Endothelial cell of umbilical vein (primary cell): ENCODE results near the gene CFAP43. TPM values are rescaled to one million over a fixed set of nuclear protein-coding genes. Genes with fewer than 3 reads are reported as not detected.

Experiments
- BruUV-seq: library from RNA; stranded (reverse); fragments of 400-500 nt; replicated peaks from 2 replicates; lab custom pipeline; 2021; lab: Mats Ljungman, UMichigan
- CTCF ChIA-PET: fragments of 300-600, 350-600 bp; sonication (Branson Sonifier 250); formaldehyde crosslinking; loops from one replicate; lab custom pipeline; 2021; ENCODE audit warnings: antibody characterized with exemption, inconsistent platforms; lab: Charles Lee
- POLR2A ChIA-PET: fragments of 300-600, 350-600 bp; sonication (Branson Sonifier 250); formaldehyde crosslinking; loops from one replicate; lab custom pipeline; 2021; ENCODE audit warnings: antibody characterized with exemption, inconsistent platforms; lab: Charles Lee
- DNase-seq: peaks from one replicate; pipeline ENCODE4 v3.0.0-alpha.2; 2011; ENCODE audit warnings: low read depth, low spot score
- FAIRE-seq: peaks from 2 replicates; lab custom pipeline; 2011; peaks lifted over from hg19 to GRCh38; lab: Jason Lieb, UNC
- H2AFZ ChIP-seq: 2 replicates; pipeline ENCODE4 v1.6.0; 2012; ENCODE audit warnings: low read depth, low read length, control low read depth, inconsistent platforms
- H3K27ac ChIP-seq: 2 replicates; pipeline ENCODE4 v1.5.1; 2011; ENCODE audit warnings: low read depth, mild to moderate bottlenecking, control low read depth, low read length, moderate library complexity; ENCODE audit not compliant: insufficient read depth
- H3K27me3 ChIP-seq, 2 experiments: 2 replicates each; pipeline versions ENCODE4 v1.6.0 to v1.6.1; 2011; ENCODE audit warnings: low read length in 2 of 2, mixed read lengths in 1 of 2; ENCODE audit not compliant: control insufficient read depth in 2 of 2, insufficient read depth in 2 of 2
- H3K36me3 ChIP-seq, 2 experiments: 2 replicates in 1 of 2; 3 replicates in 1 of 2; pipeline ENCODE4 v1.5.1; 2011; ENCODE audit warnings: low read length in 2 of 2, mild to moderate bottlenecking in 1 of 2, moderate library complexity in 1 of 2; ENCODE audit not compliant: control insufficient read depth in 2 of 2, insufficient read depth in 2 of 2; ENCODE audit errors: extremely low read depth in 1 of 2
- H3K4me1 ChIP-seq: 3 replicates; pipeline ENCODE4 v1.5.1; 2011; ENCODE audit warnings: mild to moderate bottlenecking, low read length; ENCODE audit not compliant: control insufficient read depth, insufficient read depth; ENCODE audit errors: extremely low read depth
- H3K4me2 ChIP-seq: 2 replicates; pipeline ENCODE4 v1.6.1; 2011; ENCODE audit warnings: low read length, control low read depth, mixed read lengths; ENCODE audit not compliant: insufficient read depth
- H3K4me3 ChIP-seq, 3 experiments: fragments of 200-600 bp in 1 of 3; sonication (generic), shearing (Covaris generic) in 1 of 3; replicated peaks in 1 of 3; 2 replicates each; pipeline ENCODE4 v1.5.1; 2011 to 2016; ENCODE audit warnings: control low read depth in 3 of 3, low read length in 3 of 3, mild to moderate bottlenecking in 2 of 3, inconsistent platforms in 1 of 3, low read depth in 1 of 3, moderate library complexity in 1 of 3; ENCODE audit not compliant: insufficient read depth in 1 of 3
- H3K79me2 ChIP-seq: 2 replicates; pipeline ENCODE4 v1.6.0; 2012; ENCODE audit warnings: low read length, inconsistent platforms; ENCODE audit not compliant: control insufficient read depth, insufficient read depth
- H3K9ac ChIP-seq: replicated peaks from 2 replicates; pipeline ENCODE3; 2011; ENCODE audit warnings: low read length, control low read depth; ENCODE audit not compliant: insufficient read depth; ENCODE audit errors: extremely low read depth
- H3K9me1 ChIP-seq: replicated peaks from 3 replicates; pipeline ENCODE4 v1.6.0; 2011; ENCODE audit warnings: mild to moderate bottlenecking, low read length; ENCODE audit not compliant: control insufficient read depth, insufficient read depth; ENCODE audit errors: extremely low read depth
- H3K9me3 ChIP-seq: replicated peaks from 2 replicates; pipeline ENCODE4 v1.5.1; 2012; ENCODE audit warnings: low read length, inconsistent platforms; ENCODE audit not compliant: control insufficient read depth, insufficient read depth
- H4K20me1 ChIP-seq: replicated peaks from 2 replicates; pipeline ENCODE3; 2011; ENCODE audit warnings: mild to moderate bottlenecking, low read length; ENCODE audit not compliant: control insufficient read depth, insufficient read depth; ENCODE audit errors: extremely low read depth
- CTCF ChIP-seq, 2 donors: IDR thresholded peaks; 1 replicate in 1 of 2; 2 replicates in 1 of 2; pipeline ENCODE4 v1.5.1; 2011; ENCODE audit warnings: low read length in 2 of 2, mild to moderate bottlenecking in 2 of 2, moderate library complexity in 2 of 2, control low read depth in 1 of 2, inconsistent platforms in 1 of 2, low read depth in 1 of 2; ENCODE audit not compliant: insufficient read depth in 1 of 2; ENCODE audit errors: extremely low read depth in 1 of 2
- EZH2 ChIP-seq: IDR thresholded peaks from 2 replicates; pipeline ENCODE4 v1.6.1; 2012; ENCODE audit warnings: borderline replicate concordance, low read depth, mild to moderate bottlenecking, moderate library complexity, low read length, inconsistent platforms; ENCODE audit not compliant: severe bottlenecking
- GATA2 ChIP-seq: IDR thresholded peaks from 2 replicates; pipeline ENCODE4 v1.7.0; 2011; ENCODE audit warnings: low read depth, mild to moderate bottlenecking, moderate library complexity, mixed read lengths, low read length; ENCODE audit not compliant: insufficient read length, insufficient read depth
- MYC ChIP-seq: IDR thresholded peaks from one replicate; pipeline ENCODE4 v1.6.1; 2011; ENCODE audit warnings: mild to moderate bottlenecking, low read depth, low read length
- POLR2A ChIP-seq: IDR thresholded peaks from 2 replicates; pipeline ENCODE4 v1.6.1; 2012; ENCODE audit warnings: low read depth, mild to moderate bottlenecking, control low read depth, low read length
- dilution Hi-C: fragments of 300-500 bp; cut with MboI; formaldehyde crosslinking; loops from one replicate; pipeline ENCODE4 v1.15.0; 2019; ENCODE audit warnings: low sequenced_read_pairs; ENCODE audit not compliant: extremely low pct_ligation_motif_present
- intact Hi-C: fragments of 100-400 bp; cut with micrococcal nuclease; formaldehyde crosslinking; loops from one replicate; pipeline ENCODE4 v1.10.0; 2022
- polyA plus RNA-seq, 4 experiments: library from polyadenylated mRNA; depleted of rRNA in 3 of 4; stranded (reverse) in 3 of 4; unstranded in 1 of 4; fragments of >200 nt; gene quantifications; 2 replicates each; pipeline versions ENCODE4 v1.2.1 to v1.2.3, GENCODE V29; 2011 to 2012; ENCODE audit warnings: missing spikeins in 1 of 4
- total RNA-seq: library from RNA; stranded (reverse); gene quantifications from 2 replicates; pipeline ENCODE4 v1.2.3, GENCODE V29; 2021
- TF ChIP-seq, protein P1 (sequence below): IDR thresholded peaks from 2 replicates; pipeline ENCODE4 v1.6.1; 2011; ENCODE audit not compliant: insufficient read depth, insufficient read length

CFAP43 gene
- total and polyA plus RNA-seq, 2 donors (not counting 3 experiments of a cell fraction or from before 2014, with no cell fraction given) = 0.04 TPM; not detected in 1

- no peak overlapping the region for H2AFZ ChIP-seq
- no peak overlapping the region for H3K9ac ChIP-seq
- CTCF ChIA-PET = no interaction called here
- TF ChIP-seq CTCF (IDR thresholded peaks at IDR 0.05; ENCODE audit: extremely low read depth in 1 of 2, insufficient read depth in 1 of 2, low read depth in 1 of 2, low read length in 2 of 2) = no peak
- TF ChIP-seq EZH2 = no peak
- TF ChIP-seq GATA2 = no peak
- no peak for TF ChIP-seq MYC
- TF ChIP-seq POLR2A = no peak
- TF ChIP-seq, protein P1, sequence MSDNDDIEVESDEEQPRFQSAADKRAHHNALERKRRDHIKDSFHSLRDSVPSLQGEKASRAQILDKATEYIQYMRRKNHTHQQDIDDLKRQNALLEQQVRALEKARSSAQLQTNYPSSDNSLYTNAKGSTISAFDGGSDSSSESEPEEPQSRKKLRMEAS = no peak
- no peak overlapping the region for H3K4me3 ChIP-seq
- POLR2A ChIA-PET = no interaction called here
- H4K20me1 ChIP-seq = no peaks in the 10 kb centered on the region
- peaks cover 5 to 12% of the 10 kb centered on the region in 2 experiments for H3K27me3 ChIP-seq
- FAIRE-seq = no peak
- dilution Hi-C loops (no loop called here), intact Hi-C loops (no loop called here)
- no peak for DNase-seq
- no peaks in the 10 kb centered on the region for H3K79me2 ChIP-seq
- no peak overlapping the region for H3K4me2 ChIP-seq
- no peaks in the 10 kb centered on the region for H3K9me3 ChIP-seq
- no peaks in the 10 kb centered on the region for H3K4me1 ChIP-seq
- no TSS peak for BruUV-seq
- H3K9me1 ChIP-seq = no peaks in the 10 kb centered on the region
- H3K36me3 ChIP-seq = no peaks in the 10 kb centered on the region
- no peak overlapping the region for H3K27ac ChIP-seq
These were observed 11.6 kb downstream of the CFAP43 start for GRCh38 chr10:104220522-104220921.
